Endothelial cell of umbilical vein (primary cell): ENCODE data around the gene HSF2BP. TPM values are rescaled to one million over a fixed set of nuclear protein-coding genes. Genes with fewer than 3 reads are reported as not detected.

Experiments used
- BruUV-seq: library from RNA; stranded (reverse); fragments of 400-500 nt; replicated peaks from 2 replicates; lab custom pipeline; 2021; lab: Mats Ljungman, UMichigan
- CTCF ChIA-PET: fragments of 300-600, 350-600 bp; sonication (Branson Sonifier 250); formaldehyde crosslinking; loops from one replicate; lab custom pipeline; 2021; ENCODE audit warnings: antibody characterized with exemption, inconsistent platforms; lab: Charles Lee
- POLR2A ChIA-PET: fragments of 300-600, 350-600 bp; sonication (Branson Sonifier 250); formaldehyde crosslinking; loops from one replicate; lab custom pipeline; 2021; ENCODE audit warnings: antibody characterized with exemption, inconsistent platforms; lab: Charles Lee
- DNase-seq: peaks from one replicate; pipeline ENCODE4 v3.0.0-alpha.2; 2011; ENCODE audit warnings: low read depth, low spot score
- FAIRE-seq: peaks from 2 replicates; lab custom pipeline; 2011; peaks lifted over from hg19 to GRCh38; lab: Jason Lieb, UNC
- H2AFZ ChIP-seq: 2 replicates; pipeline ENCODE4 v1.6.0; 2012; ENCODE audit warnings: low read depth, low read length, control low read depth, inconsistent platforms
- H3K27ac ChIP-seq: 2 replicates; pipeline ENCODE4 v1.5.1; 2011; ENCODE audit warnings: low read depth, mild to moderate bottlenecking, control low read depth, low read length, moderate library complexity; ENCODE audit not compliant: insufficient read depth
- H3K27me3 ChIP-seq, 2 experiments: 2 replicates each; pipeline versions ENCODE4 v1.6.0 to v1.6.1; 2011; ENCODE audit warnings: low read length in 2 of 2, mixed read lengths in 1 of 2; ENCODE audit not compliant: control insufficient read depth in 2 of 2, insufficient read depth in 2 of 2
- H3K36me3 ChIP-seq, 2 experiments: 2 replicates in 1 of 2; 3 replicates in 1 of 2; pipeline ENCODE4 v1.5.1; 2011; ENCODE audit warnings: low read length in 2 of 2, mild to moderate bottlenecking in 1 of 2, moderate library complexity in 1 of 2; ENCODE audit not compliant: control insufficient read depth in 2 of 2, insufficient read depth in 2 of 2; ENCODE audit errors: extremely low read depth in 1 of 2
- H3K4me1 ChIP-seq: 3 replicates; pipeline ENCODE4 v1.5.1; 2011; ENCODE audit warnings: mild to moderate bottlenecking, low read length; ENCODE audit not compliant: control insufficient read depth, insufficient read depth; ENCODE audit errors: extremely low read depth
- H3K4me2 ChIP-seq: 2 replicates; pipeline ENCODE4 v1.6.1; 2011; ENCODE audit warnings: low read length, control low read depth, mixed read lengths; ENCODE audit not compliant: insufficient read depth
- H3K4me3 ChIP-seq, 3 experiments: fragments of 200-600 bp in 1 of 3; sonication (generic), shearing (Covaris generic) in 1 of 3; replicated peaks in 1 of 3; 2 replicates each; pipeline ENCODE4 v1.5.1; 2011 to 2016; ENCODE audit warnings: control low read depth in 3 of 3, low read length in 3 of 3, mild to moderate bottlenecking in 2 of 3, inconsistent platforms in 1 of 3, low read depth in 1 of 3, moderate library complexity in 1 of 3; ENCODE audit not compliant: insufficient read depth in 1 of 3
- H3K79me2 ChIP-seq: 2 replicates; pipeline ENCODE4 v1.6.0; 2012; ENCODE audit warnings: low read length, inconsistent platforms; ENCODE audit not compliant: control insufficient read depth, insufficient read depth
- H3K9ac ChIP-seq: replicated peaks from 2 replicates; pipeline ENCODE3; 2011; ENCODE audit warnings: low read length, control low read depth; ENCODE audit not compliant: insufficient read depth; ENCODE audit errors: extremely low read depth
- H3K9me1 ChIP-seq: replicated peaks from 3 replicates; pipeline ENCODE4 v1.6.0; 2011; ENCODE audit warnings: mild to moderate bottlenecking, low read length; ENCODE audit not compliant: control insufficient read depth, insufficient read depth; ENCODE audit errors: extremely low read depth
- H3K9me3 ChIP-seq: replicated peaks from 2 replicates; pipeline ENCODE4 v1.5.1; 2012; ENCODE audit warnings: low read length, inconsistent platforms; ENCODE audit not compliant: control insufficient read depth, insufficient read depth
- H4K20me1 ChIP-seq: replicated peaks from 2 replicates; pipeline ENCODE3; 2011; ENCODE audit warnings: mild to moderate bottlenecking, low read length; ENCODE audit not compliant: control insufficient read depth, insufficient read depth; ENCODE audit errors: extremely low read depth
- CTCF ChIP-seq, 2 donors: IDR thresholded peaks; 1 replicate in 1 of 2; 2 replicates in 1 of 2; pipeline ENCODE4 v1.5.1; 2011; ENCODE audit warnings: low read length in 2 of 2, mild to moderate bottlenecking in 2 of 2, moderate library complexity in 2 of 2, control low read depth in 1 of 2, inconsistent platforms in 1 of 2, low read depth in 1 of 2; ENCODE audit not compliant: insufficient read depth in 1 of 2; ENCODE audit errors: extremely low read depth in 1 of 2
- EZH2 ChIP-seq: IDR thresholded peaks from 2 replicates; pipeline ENCODE4 v1.6.1; 2012; ENCODE audit warnings: borderline replicate concordance, low read depth, mild to moderate bottlenecking, moderate library complexity, low read length, inconsistent platforms; ENCODE audit not compliant: severe bottlenecking
- FOS ChIP-seq: IDR thresholded peaks from 2 replicates; pipeline ENCODE4 v1.6.1; 2011; ENCODE audit warnings: mild to moderate bottlenecking, low read length, moderate library complexity, borderline replicate concordance; ENCODE audit not compliant: insufficient read depth
- GATA2 ChIP-seq: IDR thresholded peaks from 2 replicates; pipeline ENCODE4 v1.7.0; 2011; ENCODE audit warnings: low read depth, mild to moderate bottlenecking, moderate library complexity, mixed read lengths, low read length; ENCODE audit not compliant: insufficient read length, insufficient read depth
- JUN ChIP-seq: IDR thresholded peaks from 2 replicates; pipeline ENCODE4 v1.6.1; 2011; ENCODE audit warnings: borderline replicate concordance, low read depth; ENCODE audit not compliant: insufficient read length, insufficient read depth
- MAX ChIP-seq: IDR thresholded peaks from 2 replicates; pipeline ENCODE4 v1.6.1; 2011; ENCODE audit not compliant: insufficient read depth, insufficient read length
- MYC ChIP-seq: IDR thresholded peaks from one replicate; pipeline ENCODE4 v1.6.1; 2011; ENCODE audit warnings: mild to moderate bottlenecking, low read depth, low read length
- POLR2A ChIP-seq: IDR thresholded peaks from 2 replicates; pipeline ENCODE4 v1.6.1; 2012; ENCODE audit warnings: low read depth, mild to moderate bottlenecking, control low read depth, low read length
- POLR2AphosphoS5 ChIP-seq: IDR thresholded peaks from 2 replicates; pipeline ENCODE4 v1.6.1; 2012; ENCODE audit warnings: low read depth, mild to moderate bottlenecking, control low read depth, low read length, moderate library complexity; ENCODE audit not compliant: insufficient read depth
- dilution Hi-C: fragments of 300-500 bp; cut with MboI; formaldehyde crosslinking; loops from one replicate; pipeline ENCODE4 v1.15.0; 2019; ENCODE audit warnings: low sequenced_read_pairs; ENCODE audit not compliant: extremely low pct_ligation_motif_present
- intact Hi-C: fragments of 100-400 bp; cut with micrococcal nuclease; formaldehyde crosslinking; loops from one replicate; pipeline ENCODE4 v1.10.0; 2022
- polyA plus RNA-seq, 4 experiments: library from polyadenylated mRNA; depleted of rRNA in 3 of 4; stranded (reverse) in 3 of 4; unstranded in 1 of 4; fragments of >200 nt; gene quantifications; 2 replicates each; pipeline versions ENCODE4 v1.2.1 to v1.2.3, GENCODE V29; 2011 to 2012; ENCODE audit warnings: missing spikeins in 1 of 4
- total RNA-seq: library from RNA; stranded (reverse); gene quantifications from 2 replicates; pipeline ENCODE4 v1.2.3, GENCODE V29; 2021

The HSF2BP gene
- total and polyA plus RNA-seq, 2 donors (not counting 3 experiments of a cell fraction or from before 2014, with no cell fraction given): 0.41 to 0.55 TPM

GRCh38 chr21:43657355-43658087 is 1.8 kb downstream of the HSF2BP start:
- peak; percentile 88 for TF ChIP-seq GATA2
- TF ChIP-seq POLR2AphosphoS5: peak; percentile 48
- TF ChIP-seq JUN: peak; percentile 61
- no peak for TF ChIP-seq EZH2
- no peak for TF ChIP-seq MAX
- TF ChIP-seq FOS: peak; percentile 66
- TF ChIP-seq CTCF (IDR thresholded peaks at IDR 0.05; ENCODE audit: extremely low read depth in 1 of 2, insufficient read depth in 1 of 2, low read depth in 1 of 2, low read length in 2 of 2): no peak
- no peak for TF ChIP-seq MYC
- TF ChIP-seq POLR2A: no peak
- intact Hi-C loops (loop anchor here (5.0 kb wide), 1 partner anchor 325 kb away; no protein-coding TSS in a partner anchor), dilution Hi-C loops (no loop called here)
- H3K4me3 ChIP-seq: no peak overlapping the region
- no peaks in the 10 kb centered on the region for H3K27me3 ChIP-seq
- H3K79me2 ChIP-seq: peaks cover 28% of the 10 kb centered on the region
- CTCF ChIA-PET: interaction anchor here (1.0 kb wide), 1 partner anchor 12 kb away, joined by 6 read pairs; no protein-coding TSS in a partner anchor
- H3K9me3 ChIP-seq: no peaks in the 10 kb centered on the region
- peaks cover 6 to 7% of the 10 kb centered on the region in 2 experiments for H3K36me3 ChIP-seq
- H3K4me1 ChIP-seq: peaks cover 52% of the 10 kb centered on the region
- peak overlapping the region; percentile 0 for H2AFZ ChIP-seq
- peak; percentile 88 for DNase-seq
- peak overlapping the region; percentile 60 for H3K27ac ChIP-seq
- POLR2A ChIA-PET: no interaction called here
- peak overlapping the region; percentile 3 for H3K4me2 ChIP-seq
- no peaks in the 10 kb centered on the region for H3K9me1 ChIP-seq
- no TSS peak for BruUV-seq
- no peak overlapping the region for H3K9ac ChIP-seq
- no peaks in the 10 kb centered on the region for H4K20me1 ChIP-seq
- FAIRE-seq: peak; percentile 95
